ENCODE results near the gene TRIO. TPM values are rescaled to one million over a fixed set of nuclear protein-coding genes. Genes with fewer than 3 reads are reported as not detected.

The TRIO gene
- total and polyA plus RNA-seq, 4 donors, result 23.8 to 243 (median 110) TPM

DNA sequence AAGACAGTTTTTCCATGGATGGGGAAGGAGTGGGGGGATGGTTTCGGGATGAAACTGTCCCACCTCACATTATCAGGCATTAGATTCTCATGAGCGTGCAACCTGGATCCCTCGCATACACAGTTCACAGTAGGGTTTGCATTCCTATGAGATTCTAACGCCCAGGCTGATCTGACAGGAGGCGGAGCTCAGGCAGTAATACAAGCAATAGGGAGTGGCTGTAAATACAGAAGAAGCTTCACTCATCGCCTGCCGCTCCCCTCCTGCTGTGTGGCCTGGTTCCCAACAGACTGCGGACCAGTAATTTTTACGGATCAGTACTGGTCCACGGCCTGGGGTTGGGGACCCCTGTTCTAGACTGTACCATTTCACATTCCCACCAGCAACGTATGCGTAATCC, 370.1 kb downstream of the TRIO start:
- H3K36me3 ChIP-seq (ENCODE audit: control insufficient read depth in 4 of 4, insufficient read depth in 4 of 4, low read length in 4 of 4), result peaks cover 0 to 4% (median 2%) of the 10 kb centered on the region in 4 donors
- H3K9me3 ChIP-seq (ENCODE audit: control insufficient read depth in 4 of 4, insufficient read depth in 3 of 4, low read length in 3 of 4), result peaks cover 0 to 4% (median 0%) of the 10 kb centered on the region in 4 donors
- no peaks in the 10 kb centered on the region for H3K4me1 ChIP-seq (ENCODE audit: control insufficient read depth in 5 of 5, insufficient read depth in 5 of 5, low read length in 5 of 5)
- H3K27ac ChIP-seq (ENCODE audit: low read depth in 1 of 2, low read length in 1 of 2), result no peak overlapping the region
- H3K27me3 ChIP-seq (ENCODE audit: control insufficient read depth in 3 of 3, insufficient read depth in 3 of 3, low read length in 2 of 3), result no peaks in the 10 kb centered on the region
- no peak overlapping the region for H3K9ac ChIP-seq (ENCODE audit: insufficient read depth in 1 of 2, low read length in 2 of 2)
- ATAC-seq (ENCODE audit: insufficient read depth, low FRiP score) (no peak), DNase-seq (no peak)
- no peak overlapping the region for H3K4me3 ChIP-seq
- TF ChIP-seq CTCF (IDR thresholded peaks at IDR 0.05; ENCODE audit: control extremely low read depth, extremely low read depth), result no peak
- 71 to 86% methylated on average over 12 of the region's 12 CpGs for WGBS, 2 donors

DNA sequence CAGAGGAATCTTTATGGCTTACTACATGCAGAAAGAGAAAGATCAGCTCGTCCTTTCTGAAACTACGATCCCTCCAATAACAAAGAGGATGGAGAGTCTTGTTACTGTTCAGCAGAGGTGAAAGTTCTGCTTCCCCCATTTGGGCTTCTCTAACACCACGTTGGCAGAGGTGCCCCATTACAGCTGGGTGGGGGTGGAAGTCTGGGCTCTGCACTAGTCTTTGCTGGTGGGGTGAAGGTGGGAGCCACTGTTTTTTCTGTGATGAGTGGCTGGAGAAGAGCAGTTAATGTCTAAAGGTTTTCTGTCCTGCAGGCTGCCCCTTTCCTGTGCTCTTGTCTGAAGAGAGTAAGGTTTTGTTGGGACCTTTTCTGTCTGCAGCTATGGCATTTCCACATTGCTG, 373.8 kb downstream of the TRIO start:
- H3K4me3 ChIP-seq, result no peak overlapping the region
- 49% methylated on average over 3 of the region's 3 CpGs for WGBS, 2 donors
- DNase-seq, result no peak
- no peak for TF ChIP-seq CTCF (IDR thresholded peaks at IDR 0.05; ENCODE audit: control extremely low read depth, extremely low read depth)
- ATAC-seq (ENCODE audit: insufficient read depth, low FRiP score), result no peak
- H3K27me3 ChIP-seq (ENCODE audit: control insufficient read depth in 3 of 3, insufficient read depth in 3 of 3, low read length in 2 of 3), result no peaks in the 10 kb centered on the region
- no peak overlapping the region for H3K27ac ChIP-seq (ENCODE audit: low read depth in 1 of 2, low read length in 1 of 2)
- H3K9ac ChIP-seq (ENCODE audit: insufficient read depth in 1 of 2, low read length in 2 of 2), result no peak overlapping the region
- no peaks in the 10 kb centered on the region for H3K36me3 ChIP-seq (ENCODE audit: control insufficient read depth in 4 of 4, insufficient read depth in 4 of 4, low read length in 4 of 4)
- peaks cover 0 to 4% (median 0%) of the 10 kb centered on the region in 4 donors for H3K9me3 ChIP-seq (ENCODE audit: control insufficient read depth in 4 of 4, insufficient read depth in 3 of 4, low read length in 3 of 4)
- H3K4me1 ChIP-seq (ENCODE audit: control insufficient read depth in 5 of 5, insufficient read depth in 5 of 5, low read length in 5 of 5), result no peaks in the 10 kb centered on the region

GRCh38 chr5:14518638-14519037, 375.5 kb downstream of the TRIO start:
- Histone ChIP-seq H3K9ac (ENCODE audit: insufficient read depth in 1 of 2, low read length in 2 of 2) (no peak overlapping the region), H3K9me3 (ENCODE audit: control insufficient read depth in 4 of 4, insufficient read depth in 3 of 4, low read length in 3 of 4) (peaks cover 0 to 4% (median 0%) of the 10 kb centered on the region in 4 donors), H3K36me3 (ENCODE audit: control insufficient read depth in 4 of 4, insufficient read depth in 4 of 4, low read length in 4 of 4) (no peaks in the 10 kb centered on the region), H3K4me1 (ENCODE audit: control insufficient read depth in 5 of 5, insufficient read depth in 5 of 5, low read length in 5 of 5) (no peaks in the 10 kb centered on the region), H3K27me3 (ENCODE audit: control insufficient read depth in 3 of 3, insufficient read depth in 3 of 3, low read length in 2 of 3) (no peaks in the 10 kb centered on the region), H3K4me3 (no peak overlapping the region), H3K27ac (ENCODE audit: low read depth in 1 of 2, low read length in 1 of 2) (no peak overlapping the region)
- DNase-seq (no peak), ATAC-seq (ENCODE audit: insufficient read depth, low FRiP score) (no peak)
- TF ChIP-seq CTCF (IDR thresholded peaks at IDR 0.05; ENCODE audit: control extremely low read depth, extremely low read depth), result no peak
- WGBS, 2 donors, result 90 to 98% methylated on average over 7 of the region's 7 CpGs

GRCh38 chr5:14521748-14522147, 378.6 kb downstream of the TRIO start:
- WGBS, 2 donors, result 69 to 82% methylated on average over 10 of the region's 10 CpGs
- ATAC-seq (ENCODE audit: insufficient read depth, low FRiP score), result no peak
- no peak for TF ChIP-seq CTCF (IDR thresholded peaks at IDR 0.05; ENCODE audit: control extremely low read depth, extremely low read depth)

More at GRCh38 chr5:14521748-14522147, 378.6 kb downstream of the TRIO start:
- Histone ChIP-seq H3K9me3 (ENCODE audit: control insufficient read depth in 4 of 4, insufficient read depth in 3 of 4, low read length in 3 of 4) (no peaks in the 10 kb centered on the region), H3K36me3 (ENCODE audit: control insufficient read depth in 4 of 4, insufficient read depth in 4 of 4, low read length in 4 of 4) (no peaks in the 10 kb centered on the region), H3K27ac (ENCODE audit: low read depth in 1 of 2, low read length in 1 of 2) (no peak overlapping the region), H3K9ac (ENCODE audit: insufficient read depth in 1 of 2, low read length in 2 of 2) (no peak overlapping the region), H3K4me3 (no peak overlapping the region), H3K27me3 (ENCODE audit: control insufficient read depth in 3 of 3, insufficient read depth in 3 of 3, low read length in 2 of 3) (no peaks in the 10 kb centered on the region), H3K4me1 (ENCODE audit: control insufficient read depth in 5 of 5, insufficient read depth in 5 of 5, low read length in 5 of 5) (no peaks in the 10 kb centered on the region)
- DNase-seq, result no peak

Measured in lung (tissue), 12 donors.